Caco-2 (cell line): ENCODE data around the gene GZF1. TPM values are rescaled to one million over a fixed set of nuclear protein-coding genes. Genes with fewer than 3 reads are reported as not detected.

Experiments
- Bru-seq: library from RNA; stranded (reverse); fragments of 400-500 nt; gene quantifications from one replicate; lab custom pipeline; 2021; lab: Mats Ljungman, UMichigan
- BruChase-seq, 2 experiments: library from RNA; stranded (reverse); fragments of 400-500 nt; gene quantifications; one replicate each; lab custom pipeline; 2021; lab: Mats Ljungman, UMichigan
- BruUV-seq: library from RNA; stranded (reverse); fragments of 400-500 nt; replicated peaks from 2 replicates; lab custom pipeline; 2021; lab: Mats Ljungman, UMichigan
- CTCF ChIA-PET: fragments of 300-600 bp; sonication (Branson Sonifier 250); formaldehyde crosslinking; loops from one replicate; lab custom pipeline; 2022; ENCODE audit warnings: antibody characterized with exemption; lab: Charles Lee
- POLR2A ChIA-PET: fragments of 300-600 bp; sonication (Branson Sonifier 250); formaldehyde crosslinking; loops from one replicate; lab custom pipeline; 2022; ENCODE audit warnings: antibody characterized with exemption; lab: Charles Lee
- DNase-seq, 2 experiments: peaks; one replicate each; pipeline versions ENCODE4 v3.0.0 to v3.0.0-alpha.2; 2020 to 2022
- H3K27me3 ChIP-seq: replicated peaks from 2 replicates; pipeline ENCODE4 v1.6.0; 2011; ENCODE audit warnings: low read length; ENCODE audit not compliant: control insufficient read depth, insufficient read depth
- H3K36me3 ChIP-seq: 2 replicates; pipeline ENCODE4 v1.5.1; 2011; ENCODE audit warnings: low read length; ENCODE audit not compliant: control insufficient read depth, insufficient read depth
- H3K4me1 ChIP-seq: fragments of 250-450 bp; sonication (Bioruptor Pico); 2 replicates; pipeline ENCODE4 v1.5.1; 2020; ENCODE audit warnings: mild to moderate bottlenecking
- H3K4me3 ChIP-seq: 2 replicates; pipeline ENCODE4 v1.5.1; 2011; ENCODE audit warnings: low read depth, mild to moderate bottlenecking, control low read depth, low read length
- H3K9me3 ChIP-seq: fragments of 250-450 bp; sonication (Bioruptor Pico); 2 replicates; pipeline ENCODE4 v1.5.1; 2020; ENCODE audit warnings: mild to moderate bottlenecking, moderate library complexity
- H3K27ac Mint-ChIP-seq: one replicate; pipeline ENCODE4 v1.8.0; 2022; ENCODE audit warnings: mixed read lengths; ENCODE audit not compliant: unreplicated experiment
- H3K27me3 Mint-ChIP-seq: one replicate; pipeline ENCODE4 v1.8.0; 2022; ENCODE audit warnings: mixed read lengths; ENCODE audit not compliant: insufficient read depth, unreplicated experiment
- H3K36me3 Mint-ChIP-seq: one replicate; pipeline ENCODE4 v1.8.0; 2022; ENCODE audit warnings: mild to moderate bottlenecking, mixed read lengths; ENCODE audit not compliant: insufficient read depth, unreplicated experiment
- H3K4me1 Mint-ChIP-seq: one replicate; pipeline ENCODE4 v1.8.0; 2022; ENCODE audit warnings: low read depth, mixed read lengths; ENCODE audit not compliant: unreplicated experiment
- H3K4me3 Mint-ChIP-seq: one replicate; pipeline ENCODE4 v1.8.0; 2022; ENCODE audit warnings: mild to moderate bottlenecking, moderate library complexity, mixed read lengths; ENCODE audit not compliant: unreplicated experiment
- H3K9me3 Mint-ChIP-seq: one replicate; pipeline ENCODE4 v1.8.0; 2022; ENCODE audit warnings: mixed read lengths; ENCODE audit not compliant: unreplicated experiment
- intact Hi-C: fragments of 100-400 bp; cut with micrococcal nuclease; formaldehyde crosslinking; loops from one replicate; pipeline ENCODE4 v1.10.0; 2022; ENCODE audit not compliant: unreplicated experiment
- long read RNA-seq: library from polyadenylated mRNA; stranded (forward); transcript quantifications from one replicate; pipeline ENCODE4 v2.0.0, GENCODE V29; 2022
- total RNA-seq: library from RNA; stranded (reverse); gene quantifications from 2 replicates; pipeline ENCODE4 v1.2.3, GENCODE V29; 2022
- TF ChIP-seq, protein P1 (sequence below), 2 experiments: fragments of 200-600 bp in 1 of 2; IDR thresholded peaks; 1 replicate in 1 of 2; 2 replicates in 1 of 2; pipeline versions ENCODE4 v1.5.1 to v1.8.0; 2011 to 2022; ENCODE audit warnings: antibody characterized with exemption in 1 of 2, control low read depth in 1 of 2, inconsistent platforms in 1 of 2, low read depth in 1 of 2, low read length in 1 of 2, mild to moderate bottlenecking in 1 of 2, moderate library complexity in 1 of 2; ENCODE audit not compliant: insufficient read depth in 1 of 2, severe bottlenecking in 1 of 2, unreplicated experiment in 1 of 2

Gene GZF1
- 18.4 and 20.6 TPM in 2 replicates for total RNA-seq
- percentile 86 among the genes with signal in this experiment for Bru-seq, nascent RNA
- BruChase-seq, experiment 1, labeled RNA remaining after a 2-hour chase = percentile 86 among the genes with signal in this experiment
- percentile 65 among the genes with signal in this experiment for BruChase-seq, experiment 2, labeled RNA remaining after a 6-hour chase
- long read RNA-seq, full-length matches to known transcripts = 8 of 17 reads
- long read RNA-seq, partial matches to known transcripts = 2 of 17 reads
- long read RNA-seq, other reads (novel, unspliced or antisense) = 7 of 17 reads

DNA sequence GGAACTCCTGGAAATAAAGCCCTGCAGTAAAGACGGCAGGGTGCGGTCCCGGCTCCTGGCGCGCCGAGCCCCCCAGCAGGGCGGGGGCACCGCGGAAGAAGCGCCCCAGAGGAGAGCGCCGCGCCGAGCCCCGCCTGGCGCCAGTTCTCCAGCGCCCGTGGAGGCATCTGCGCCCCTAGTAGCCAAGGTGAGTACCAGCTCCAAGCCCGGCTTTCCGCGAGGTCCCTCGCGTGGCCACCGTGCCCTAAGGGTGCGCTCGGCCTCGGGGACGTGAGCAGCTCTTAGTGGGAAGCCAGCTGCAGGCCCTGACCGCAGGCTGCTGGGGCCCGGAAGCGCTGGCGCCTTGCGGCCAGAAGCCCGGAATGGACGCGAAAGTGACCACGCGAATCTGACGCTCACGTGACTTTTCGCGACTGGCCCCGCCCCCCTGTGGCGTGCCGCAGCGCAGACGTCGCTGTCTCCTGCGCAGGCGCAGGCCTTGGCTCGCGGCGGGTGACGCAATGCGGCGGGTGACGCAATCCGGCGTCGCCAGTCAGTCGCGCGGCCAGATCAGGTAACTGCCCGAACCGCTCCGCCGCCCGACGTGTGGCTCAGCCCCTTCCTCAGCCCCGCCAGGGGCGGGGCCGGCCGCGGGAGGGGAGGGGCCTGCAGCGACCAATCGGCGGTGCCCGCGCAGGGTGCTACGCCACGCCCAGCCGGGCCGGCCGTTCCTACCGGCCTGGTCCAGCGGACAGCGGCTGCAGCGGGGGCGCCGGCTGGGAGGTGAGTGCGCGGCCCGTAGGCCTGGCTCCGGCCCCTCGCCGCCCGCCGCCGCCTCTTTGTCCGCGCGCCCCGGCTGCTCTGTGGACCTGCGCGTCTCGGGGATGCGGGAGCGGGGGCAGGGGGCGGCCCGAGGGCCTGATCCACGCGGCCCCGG is at the start of gene GZF1:
GZF1 (plus strand) TSS at position 707 of the 916 bp plus-strand sequence. CDS start 2,202 bp downstream, outside the sequence.
- TF ChIP-seq, protein P1, sequence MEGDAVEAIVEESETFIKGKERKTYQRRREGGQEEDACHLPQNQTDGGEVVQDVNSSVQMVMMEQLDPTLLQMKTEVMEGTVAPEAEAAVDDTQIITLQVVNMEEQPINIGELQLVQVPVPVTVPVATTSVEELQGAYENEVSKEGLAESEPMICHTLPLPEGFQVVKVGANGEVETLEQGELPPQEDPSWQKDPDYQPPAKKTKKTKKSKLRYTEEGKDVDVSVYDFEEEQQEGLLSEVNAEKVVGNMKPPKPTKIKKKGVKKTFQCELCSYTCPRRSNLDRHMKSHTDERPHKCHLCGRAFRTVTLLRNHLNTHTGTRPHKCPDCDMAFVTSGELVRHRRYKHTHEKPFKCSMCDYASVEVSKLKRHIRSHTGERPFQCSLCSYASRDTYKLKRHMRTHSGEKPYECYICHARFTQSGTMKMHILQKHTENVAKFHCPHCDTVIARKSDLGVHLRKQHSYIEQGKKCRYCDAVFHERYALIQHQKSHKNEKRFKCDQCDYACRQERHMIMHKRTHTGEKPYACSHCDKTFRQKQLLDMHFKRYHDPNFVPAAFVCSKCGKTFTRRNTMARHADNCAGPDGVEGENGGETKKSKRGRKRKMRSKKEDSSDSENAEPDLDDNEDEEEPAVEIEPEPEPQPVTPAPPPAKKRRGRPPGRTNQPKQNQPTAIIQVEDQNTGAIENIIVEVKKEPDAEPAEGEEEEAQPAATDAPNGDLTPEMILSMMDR (IDR thresholded peaks at IDR 0.05; ENCODE audit: insufficient read depth in 1 of 2, low read depth in 1 of 2, low read length in 1 of 2, severe bottlenecking in 1 of 2, unreplicated experiment in 1 of 2) = no peak
- Histone ChIP-seq H3K36me3 (peaks cover 2% of the 10 kb centered on the region), H3K4me3 (peak within 1 kb of the TSS; percentile 85), H3K27me3 (no peaks in the 10 kb centered on the region), H3K4me1 (peaks cover 23% of the 10 kb centered on the region; the same call in 1 of the 2 replicates), H3K9me3 (no peaks in the 10 kb centered on the region)
- BruUV-seq = no TSS peak
- H3K4me3 Mint-ChIP-seq = peak within 1 kb of the TSS; percentile 71
- H3K36me3 Mint-ChIP-seq = peaks cover 55% of the 10 kb centered on the region
- CTCF ChIA-PET = interaction anchor here (1.3 kb wide), 1 partner anchor 12 kb away, joined by 4 read pairs; no protein-coding TSS in a partner anchor
- peaks cover 24% of the 10 kb centered on the region for H3K4me1 Mint-ChIP-seq
- H3K27me3 Mint-ChIP-seq = no peaks in the 10 kb centered on the region
- H3K27ac Mint-ChIP-seq = peak within 1 kb of the TSS; percentile 98
- DNase-seq = peak; percentile 98 to 99
- no peaks in the 10 kb centered on the region for H3K9me3 Mint-ChIP-seq
- intact Hi-C loops = loop anchor here (5.0 kb wide), 1 partner anchor 61 kb away; the partner anchor contains the start of gene NAPB
- POLR2A ChIA-PET = interaction anchor here (1.6 to 1.8 kb wide), 2 partner anchors 12 to 59 kb away, joined by 6 to 14 read pairs; partner anchors contain the start of gene NAPB

DNA sequence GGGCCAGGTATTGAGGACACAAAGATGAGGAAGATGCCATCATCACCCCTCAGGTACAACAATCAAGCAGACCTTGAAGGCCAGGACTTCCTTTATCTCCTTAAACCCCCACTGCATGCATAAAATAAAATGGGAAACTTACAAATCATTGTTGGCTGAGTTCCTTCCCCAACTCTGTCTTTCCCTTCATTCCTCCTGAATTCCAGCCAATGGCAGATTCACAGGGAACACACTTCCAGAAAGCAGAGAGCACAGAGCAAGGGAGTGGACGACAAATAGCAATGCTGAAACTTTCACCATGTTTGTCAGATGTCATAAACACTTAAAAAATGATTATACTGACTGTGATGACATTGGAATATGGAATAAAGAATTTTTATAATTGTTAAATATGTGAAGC is 48.7 kb upstream of the GZF1 start:
- Mint-ChIP-seq H3K36me3 (no peaks in the 10 kb centered on the region), H3K27ac (no peak overlapping the region), H3K4me1 (peaks cover 6% of the 10 kb centered on the region), H3K9me3 (peaks cover 16% of the 10 kb centered on the region), H3K27me3 (no peaks in the 10 kb centered on the region), H3K4me3 (no peak overlapping the region)
- no peak for DNase-seq
- H3K9me3 ChIP-seq = no peaks in the 10 kb centered on the region
- no peak overlapping the region for H3K4me3 ChIP-seq
- intact Hi-C loops = no loop called here
- ChIA-PET POLR2A (no interaction called here), CTCF (no interaction called here)
- TF ChIP-seq, protein P1 (IDR thresholded peaks at IDR 0.05; ENCODE audit: insufficient read depth in 1 of 2, low read depth in 1 of 2, low read length in 1 of 2, severe bottlenecking in 1 of 2, unreplicated experiment in 1 of 2) = no peak
- H3K27me3 ChIP-seq = no peaks in the 10 kb centered on the region
- H3K4me1 ChIP-seq = 0 out of 2 replicates have a peak, but pooled peaks cover 4% of the 10 kb centered on the region
- H3K36me3 ChIP-seq = no peaks in the 10 kb centered on the region
- BruUV-seq = no TSS peak

DNA sequence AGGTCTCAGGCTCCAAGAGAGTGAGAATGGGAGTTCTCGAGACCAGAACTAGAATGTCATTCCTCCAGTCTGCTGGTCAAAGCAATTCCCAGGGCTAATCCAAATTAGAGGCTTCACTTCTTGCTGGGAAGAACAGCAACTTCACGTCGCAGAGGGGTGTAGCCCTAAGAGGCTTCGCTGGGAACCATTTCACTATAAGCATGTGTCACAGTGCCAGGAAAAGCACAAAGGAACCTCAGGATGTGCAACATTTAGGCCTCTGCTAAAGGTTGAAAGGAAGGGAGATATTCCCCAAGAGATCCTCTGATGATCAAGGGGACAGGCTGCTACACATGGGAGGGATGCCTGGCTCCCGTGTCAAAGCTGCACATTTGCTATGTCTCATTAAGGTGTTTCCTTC is 47.3 kb upstream of the GZF1 start:
- Histone ChIP-seq H3K27me3 (no peaks in the 10 kb centered on the region), H3K36me3 (no peaks in the 10 kb centered on the region), H3K9me3 (no peaks in the 10 kb centered on the region), H3K4me1 (0 out of 2 replicates have a peak, but pooled peaks cover 4% of the 10 kb centered on the region), H3K4me3 (no peak overlapping the region)
- CTCF ChIA-PET = no interaction called here
- Mint-ChIP-seq H3K9me3 (peaks cover 16% of the 10 kb centered on the region), H3K4me3 (no peak overlapping the region), H3K36me3 (no peaks in the 10 kb centered on the region), H3K27me3 (no peaks in the 10 kb centered on the region), H3K27ac (no peak overlapping the region), H3K4me1 (peaks cover 6% of the 10 kb centered on the region)
- POLR2A ChIA-PET = no interaction called here
- DNase-seq = no peak
- intact Hi-C loops = no loop called here
- no TSS peak for BruUV-seq
- TF ChIP-seq, protein P1 (IDR thresholded peaks at IDR 0.05; ENCODE audit: insufficient read depth in 1 of 2, low read depth in 1 of 2, low read length in 1 of 2, severe bottlenecking in 1 of 2, unreplicated experiment in 1 of 2) = no peak
